ENCODE measurements around the gene VPS33A. TPM values are rescaled to one million over a fixed set of nuclear protein-coding genes. Genes with fewer than 3 reads are reported as not detected.

The VPS33A gene
- polyA plus RNA-seq, 1 donor (not counting 4 experiments of a cell fraction or from before 2014, with no cell fraction given) = 17.5 TPM

DNA sequence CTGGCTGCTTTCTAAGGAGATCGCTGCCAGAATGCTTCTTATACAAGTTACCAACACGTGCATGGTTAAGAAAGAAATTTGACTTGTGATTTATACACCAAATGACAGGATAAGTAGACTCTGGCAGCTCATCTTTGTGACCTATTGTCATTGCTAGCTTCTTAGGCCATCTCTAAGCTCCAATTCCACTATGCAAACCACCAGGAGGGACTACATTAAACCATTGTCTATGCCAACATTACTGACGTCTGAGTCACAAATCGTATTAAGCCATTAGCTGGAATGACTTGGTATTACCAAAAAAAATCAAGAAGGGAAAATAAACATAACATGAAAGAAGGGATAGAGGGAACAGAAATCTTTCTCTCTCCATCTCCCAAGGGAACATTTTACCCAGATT lies 15.8 kb upstream of the VPS33A start:
- Histone ChIP-seq H3K27me3 (ENCODE audit: control insufficient read depth, extremely low read depth, insufficient read depth, low read length) (no peaks in the 10 kb centered on the region), H3K9ac (ENCODE audit: control insufficient read depth, extremely low read depth, insufficient read depth, low read length) (no peak overlapping the region), H3K9me3 (ENCODE audit: control insufficient read depth, low read depth, low read length) (no peaks in the 10 kb centered on the region), H3K27ac (ENCODE audit: control insufficient read depth, insufficient read depth, low read length) (no peak overlapping the region), H4K20me1 (ENCODE audit: control insufficient read depth, extremely low read depth, insufficient read depth, low read length) (no peaks in the 10 kb centered on the region), H3K4me3 (ENCODE audit: control insufficient read depth in 2 of 3, extremely low read depth in 1 of 3, insufficient read depth in 2 of 3, low read depth in 1 of 3, low read length in 3 of 3) (no peak overlapping the region), H3K79me2 (ENCODE audit: control insufficient read depth, insufficient read depth, low read length) (no peaks in the 10 kb centered on the region), H3K4me1 (ENCODE audit: control insufficient read depth, extremely low read depth, insufficient read depth, low read length) (no peaks in the 10 kb centered on the region), H3K9me1 (ENCODE audit: control insufficient read depth, extremely low read depth, insufficient read depth, low read length) (no peaks in the 10 kb centered on the region), H2AFZ (ENCODE audit: control insufficient read depth, low read length) (no peak overlapping the region), H3K4me2 (ENCODE audit: control insufficient read depth, extremely low read depth, insufficient read depth, low read depth, low read length) (no peak overlapping the region), H3K36me3 (ENCODE audit: control insufficient read depth in 2 of 2, extremely low read depth in 1 of 2, insufficient read depth in 2 of 2, low read length in 2 of 2) (peaks cover 10 to 16% of the 10 kb centered on the region in 2 experiments)
- TF ChIP-seq, protein P1, sequence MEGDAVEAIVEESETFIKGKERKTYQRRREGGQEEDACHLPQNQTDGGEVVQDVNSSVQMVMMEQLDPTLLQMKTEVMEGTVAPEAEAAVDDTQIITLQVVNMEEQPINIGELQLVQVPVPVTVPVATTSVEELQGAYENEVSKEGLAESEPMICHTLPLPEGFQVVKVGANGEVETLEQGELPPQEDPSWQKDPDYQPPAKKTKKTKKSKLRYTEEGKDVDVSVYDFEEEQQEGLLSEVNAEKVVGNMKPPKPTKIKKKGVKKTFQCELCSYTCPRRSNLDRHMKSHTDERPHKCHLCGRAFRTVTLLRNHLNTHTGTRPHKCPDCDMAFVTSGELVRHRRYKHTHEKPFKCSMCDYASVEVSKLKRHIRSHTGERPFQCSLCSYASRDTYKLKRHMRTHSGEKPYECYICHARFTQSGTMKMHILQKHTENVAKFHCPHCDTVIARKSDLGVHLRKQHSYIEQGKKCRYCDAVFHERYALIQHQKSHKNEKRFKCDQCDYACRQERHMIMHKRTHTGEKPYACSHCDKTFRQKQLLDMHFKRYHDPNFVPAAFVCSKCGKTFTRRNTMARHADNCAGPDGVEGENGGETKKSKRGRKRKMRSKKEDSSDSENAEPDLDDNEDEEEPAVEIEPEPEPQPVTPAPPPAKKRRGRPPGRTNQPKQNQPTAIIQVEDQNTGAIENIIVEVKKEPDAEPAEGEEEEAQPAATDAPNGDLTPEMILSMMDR (optimal IDR thresholded peaks at IDR 0.05 in 1 of 3, IDR thresholded peaks at IDR 0.05 in 1 of 3, conservative IDR thresholded peaks at IDR 0.05 in 1 of 3; ENCODE audit: extremely low read depth in 1 of 3, insufficient read depth in 2 of 3, low read length in 3 of 3) = no peak
- TF ChIP-seq EZH2 (IDR thresholded peaks at IDR 0.05; ENCODE audit: low read length) = no peak
- FAIRE-seq = peak; percentile 13
- DNase-seq (ENCODE audit: low read depth, low spot score) = no peak
- dilution Hi-C loops (cut with MboI; ENCODE audit: extremely low pct_ligation_motif_present, low sequenced_read_pairs) = no loop called here

DNA sequence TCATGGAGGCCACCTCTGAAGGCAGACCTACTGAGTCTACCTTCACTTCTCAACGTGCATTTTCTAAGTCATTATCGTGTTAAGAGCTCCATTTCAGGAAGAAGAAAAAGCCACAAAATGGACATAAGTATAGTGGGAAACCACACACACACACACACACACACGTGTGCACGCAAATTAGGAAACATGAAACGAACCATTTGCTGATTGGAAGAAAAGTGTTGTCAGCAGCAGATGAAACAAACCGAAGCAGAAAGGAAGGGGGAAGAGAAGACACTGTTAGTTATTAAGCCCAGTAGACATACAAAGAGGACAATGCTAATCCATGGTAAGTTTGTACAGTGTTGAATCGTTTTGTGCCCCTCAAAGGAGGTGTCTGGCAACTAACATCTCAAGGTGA lies 9.9 kb upstream of the VPS33A start:
- H3K36me3 ChIP-seq (ENCODE audit: control insufficient read depth in 2 of 2, extremely low read depth in 1 of 2, insufficient read depth in 2 of 2, low read length in 2 of 2) = peaks cover 17 to 20% of the 10 kb centered on the region in 2 experiments
- no peak overlapping the region for H3K4me3 ChIP-seq (ENCODE audit: control insufficient read depth in 2 of 3, extremely low read depth in 1 of 3, insufficient read depth in 2 of 3, low read depth in 1 of 3, low read length in 3 of 3)
- H3K79me2 ChIP-seq (ENCODE audit: control insufficient read depth, insufficient read depth, low read length) = no peaks in the 10 kb centered on the region
- H2AFZ ChIP-seq (ENCODE audit: control insufficient read depth, low read length) = no peak overlapping the region
- TF ChIP-seq, protein P1 (optimal IDR thresholded peaks at IDR 0.05 in 1 of 3, IDR thresholded peaks at IDR 0.05 in 1 of 3, conservative IDR thresholded peaks at IDR 0.05 in 1 of 3; ENCODE audit: extremely low read depth in 1 of 3, insufficient read depth in 2 of 3, low read length in 3 of 3) = no peak
- TF ChIP-seq EZH2 (IDR thresholded peaks at IDR 0.05; ENCODE audit: low read length) = no peak
- DNase-seq (ENCODE audit: low read depth, low spot score) (no peak), FAIRE-seq (no peak)
- H3K27ac ChIP-seq (ENCODE audit: control insufficient read depth, insufficient read depth, low read length) = no peak overlapping the region
- H3K4me2 ChIP-seq (ENCODE audit: control insufficient read depth, extremely low read depth, insufficient read depth, low read depth, low read length) = no peak overlapping the region
- H3K27me3 ChIP-seq (ENCODE audit: control insufficient read depth, extremely low read depth, insufficient read depth, low read length) = no peaks in the 10 kb centered on the region
- dilution Hi-C loops (cut with MboI; ENCODE audit: extremely low pct_ligation_motif_present, low sequenced_read_pairs) = no loop called here
- no peak overlapping the region for H3K9ac ChIP-seq (ENCODE audit: control insufficient read depth, extremely low read depth, insufficient read depth, low read length)
- H4K20me1 ChIP-seq (ENCODE audit: control insufficient read depth, extremely low read depth, insufficient read depth, low read length) = no peaks in the 10 kb centered on the region
- no peaks in the 10 kb centered on the region for H3K4me1 ChIP-seq (ENCODE audit: control insufficient read depth, extremely low read depth, insufficient read depth, low read length)
- H3K9me3 ChIP-seq (ENCODE audit: control insufficient read depth, low read depth, low read length) = no peaks in the 10 kb centered on the region
- no peaks in the 10 kb centered on the region for H3K9me1 ChIP-seq (ENCODE audit: control insufficient read depth, extremely low read depth, insufficient read depth, low read length)

Measured in keratinocyte (primary cell).